Smooth muscle cell of the coronary artery (primary cell): ENCODE results near the gene BCAT1. TPM values are rescaled to one million over a fixed set of nuclear protein-coding genes. Genes with fewer than 3 reads are reported as not detected.

Source experiments
- total RNA-seq: library from RNA; depleted of rRNA; stranded (reverse); fragments of >200 nt; gene quantifications from 2 replicates; pipeline ENCODE4 v1.2.3, GENCODE V29; 2014; ENCODE audit warnings: low replicate concordance

The BCAT1 gene, protein sequence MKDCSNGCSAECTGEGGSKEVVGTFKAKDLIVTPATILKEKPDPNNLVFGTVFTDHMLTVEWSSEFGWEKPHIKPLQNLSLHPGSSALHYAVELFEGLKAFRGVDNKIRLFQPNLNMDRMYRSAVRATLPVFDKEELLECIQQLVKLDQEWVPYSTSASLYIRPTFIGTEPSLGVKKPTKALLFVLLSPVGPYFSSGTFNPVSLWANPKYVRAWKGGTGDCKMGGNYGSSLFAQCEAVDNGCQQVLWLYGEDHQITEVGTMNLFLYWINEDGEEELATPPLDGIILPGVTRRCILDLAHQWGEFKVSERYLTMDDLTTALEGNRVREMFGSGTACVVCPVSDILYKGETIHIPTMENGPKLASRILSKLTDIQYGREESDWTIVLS
- total RNA-seq, result 73.4 and 81.8 TPM in 2 replicates

DNA sequence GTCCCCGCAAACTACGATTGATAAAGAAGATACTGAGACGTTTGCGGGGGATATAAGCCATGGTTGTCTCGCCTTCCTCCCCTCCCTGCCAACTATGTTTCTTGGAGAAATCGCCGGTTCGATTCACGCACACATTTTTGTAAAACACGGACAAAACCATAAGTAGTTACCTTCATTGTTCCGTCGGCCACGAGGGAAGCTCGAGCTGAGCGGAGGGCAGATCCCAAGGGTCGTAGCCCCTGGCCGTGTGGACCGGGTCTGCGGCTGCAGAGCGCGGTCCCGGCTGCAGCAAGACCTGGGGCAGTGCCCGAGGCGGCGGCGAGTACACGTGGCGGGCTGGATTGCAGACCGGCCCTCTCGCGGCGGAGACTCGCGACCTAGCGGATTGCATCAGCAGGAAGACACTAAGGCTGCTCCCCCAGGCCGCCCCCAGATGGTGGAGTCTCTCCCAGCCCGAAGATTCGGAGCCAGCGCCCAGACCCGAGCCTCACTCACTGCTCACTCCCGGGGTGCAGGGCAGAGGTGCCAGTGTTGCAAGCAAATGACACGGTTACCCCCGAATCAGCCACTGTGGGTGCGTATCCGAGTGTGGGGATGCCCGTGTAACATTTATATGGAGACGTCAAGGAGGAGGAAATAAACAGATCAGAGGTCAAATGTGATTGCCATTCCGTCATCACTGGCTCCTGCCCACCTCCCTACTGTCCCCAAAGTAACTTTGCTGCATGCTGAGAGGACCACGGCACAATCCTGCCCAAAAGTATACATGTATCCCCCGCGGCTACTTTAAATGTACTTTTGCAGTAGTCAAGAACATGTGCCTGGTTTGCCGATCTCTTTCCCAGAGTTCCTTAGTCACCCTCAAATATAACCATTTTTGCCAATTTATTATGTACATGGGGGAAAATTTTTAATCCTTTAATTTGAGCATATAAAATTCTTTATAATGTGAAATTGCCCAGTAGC lies at the start of gene BCAT1:
Gene BCAT1 (minus strand): TSS at position 345 of the 966 bp plus-strand sequence. CDS start 169 bp downstream, at position 176.

Other genes starting within 250 kb of the BCAT1 start
- 0.08 and 0.12 TPM in 2 replicates for gene DNAI7, start 246.1 kb upstream of the BCAT1 start, total RNA-seq
- 6.2 and 12.5 TPM in 2 replicates for gene ETFRF1, start 246.1 kb upstream of the BCAT1 start, total RNA-seq